Measurements from ENCODE around the gene WIPF2. TPM values are rescaled to one million over a fixed set of nuclear protein-coding genes. Genes with fewer than 3 reads are reported as not detected.

The WIPF2 gene
- total and polyA plus RNA-seq, 2 donors from 2014 or later = 9.9 to 36.4 TPM

- Histone ChIP-seq H3K27me3 (ENCODE audit: control insufficient read depth, insufficient read depth, low read length) (no peaks in the 10 kb centered on the region), H3K36me3 (ENCODE audit: control insufficient read depth in 2 of 3, insufficient read depth in 3 of 3, low read length in 3 of 3) (peaks cover 0 to 6% (median 2%) of the 10 kb centered on the region in 3 donors), H3K4me1 (ENCODE audit: control insufficient read depth in 2 of 3, insufficient read depth in 2 of 3, low read depth in 1 of 3, low read length in 3 of 3) (peaks cover 0 to 7% (median 4%) of the 10 kb centered on the region in 3 donors), H3K27ac (ENCODE audit: low read depth in 2 of 2, low read length in 2 of 2) (no peak overlapping the region), H3K4me3 (ENCODE audit: low read length in 3 of 3) (no peak overlapping the region), H3K9ac (ENCODE audit: low read length in 3 of 3) (no peak overlapping the region), H3K9me3 (ENCODE audit: control insufficient read depth in 2 of 3, insufficient read depth in 1 of 3, low read length in 3 of 3) (no peaks in the 10 kb centered on the region)
- DNase-seq (no peak), FAIRE-seq (no peak)
- no peak for TF ChIP-seq CTCF (IDR thresholded peaks at IDR 0.05; ENCODE audit: borderline replicate concordance, extremely low read depth, insufficient read depth)
- intact Hi-C loops (cut with DNase I) = no loop called here
Observed at GRCh38 chr17:40251576-40251975, 32.5 kb downstream of the WIPF2 start.

GRCh38 chr17:40253565-40253964 is 34.5 kb downstream of the WIPF2 start:
- no peak for TF ChIP-seq CTCF (IDR thresholded peaks at IDR 0.05; ENCODE audit: borderline replicate concordance, extremely low read depth, insufficient read depth)
- Histone ChIP-seq H3K4me3 (ENCODE audit: low read length in 3 of 3) (no peak overlapping the region), H3K4me1 (ENCODE audit: control insufficient read depth in 2 of 3, insufficient read depth in 2 of 3, low read depth in 1 of 3, low read length in 3 of 3) (peaks cover 0 to 7% (median 4%) of the 10 kb centered on the region in 3 donors), H3K9ac (ENCODE audit: low read length in 3 of 3) (no peak overlapping the region), H3K9me3 (ENCODE audit: control insufficient read depth in 2 of 3, insufficient read depth in 1 of 3, low read length in 3 of 3) (no peaks in the 10 kb centered on the region), H3K36me3 (ENCODE audit: control insufficient read depth in 2 of 3, insufficient read depth in 3 of 3, low read length in 3 of 3) (peaks cover 2 to 15% (median 7%) of the 10 kb centered on the region in 3 donors), H3K27ac (ENCODE audit: low read depth in 2 of 2, low read length in 2 of 2) (no peak overlapping the region), H3K27me3 (ENCODE audit: control insufficient read depth, insufficient read depth, low read length) (no peaks in the 10 kb centered on the region)
- intact Hi-C loops (cut with DNase I) = no loop called here
- FAIRE-seq (no peak), DNase-seq (no peak)

- FAIRE-seq (no peak), DNase-seq (no peak)
- H3K4me1 ChIP-seq (ENCODE audit: control insufficient read depth in 2 of 3, insufficient read depth in 2 of 3, low read depth in 1 of 3, low read length in 3 of 3) = peaks cover 0 to 10% (median 3%) of the 10 kb centered on the region in 3 donors
- H3K27ac ChIP-seq (ENCODE audit: low read depth in 2 of 2, low read length in 2 of 2) = no peak overlapping the region
- H3K36me3 ChIP-seq (ENCODE audit: control insufficient read depth in 2 of 3, insufficient read depth in 3 of 3, low read length in 3 of 3) = peaks cover 2 to 44% (median 14%) of the 10 kb centered on the region in 3 donors
- H3K27me3 ChIP-seq (ENCODE audit: control insufficient read depth, insufficient read depth, low read length) = no peaks in the 10 kb centered on the region
- intact Hi-C loops (cut with DNase I) = no loop called here
- H3K9ac ChIP-seq (ENCODE audit: low read length in 3 of 3) = no peak overlapping the region
- no peak overlapping the region for H3K4me3 ChIP-seq (ENCODE audit: low read length in 3 of 3)
- TF ChIP-seq CTCF (IDR thresholded peaks at IDR 0.05; ENCODE audit: borderline replicate concordance, extremely low read depth, insufficient read depth) = no peak
- H3K9me3 ChIP-seq (ENCODE audit: control insufficient read depth in 2 of 3, insufficient read depth in 1 of 3, low read length in 3 of 3) = no peaks in the 10 kb centered on the region
Observed at GRCh38 chr17:40259505-40259904, 40.4 kb downstream of the WIPF2 start.

GRCh38 chr17:40260528-40260927 is 41.4 kb downstream of the WIPF2 start:
- Histone ChIP-seq H3K36me3 (ENCODE audit: control insufficient read depth in 2 of 3, insufficient read depth in 3 of 3, low read length in 3 of 3) (peaks cover 2 to 54% (median 20%) of the 10 kb centered on the region in 3 donors), H3K4me3 (ENCODE audit: low read length in 3 of 3) (no peak overlapping the region), H3K27me3 (ENCODE audit: control insufficient read depth, insufficient read depth, low read length) (no peaks in the 10 kb centered on the region), H3K27ac (ENCODE audit: low read depth in 2 of 2, low read length in 2 of 2) (no peak overlapping the region), H3K9ac (ENCODE audit: low read length in 3 of 3) (no peak overlapping the region), H3K9me3 (ENCODE audit: control insufficient read depth in 2 of 3, insufficient read depth in 1 of 3, low read length in 3 of 3) (no peaks in the 10 kb centered on the region), H3K4me1 (ENCODE audit: control insufficient read depth in 2 of 3, insufficient read depth in 2 of 3, low read depth in 1 of 3, low read length in 3 of 3) (peaks cover 0 to 10% (median 3%) of the 10 kb centered on the region in 3 donors)
- intact Hi-C loops (cut with DNase I) = no loop called here
- no peak for DNase-seq
- TF ChIP-seq CTCF (IDR thresholded peaks at IDR 0.05; ENCODE audit: borderline replicate concordance, extremely low read depth, insufficient read depth) = no peak
- FAIRE-seq = no peak
